ENCODE results near the gene AKT1. TPM values are rescaled to one million over a fixed set of nuclear protein-coding genes. Genes with fewer than 3 reads are reported as not detected.

The AKT1 gene
- total RNA-seq, 1 donor, result 188 TPM

DNA sequence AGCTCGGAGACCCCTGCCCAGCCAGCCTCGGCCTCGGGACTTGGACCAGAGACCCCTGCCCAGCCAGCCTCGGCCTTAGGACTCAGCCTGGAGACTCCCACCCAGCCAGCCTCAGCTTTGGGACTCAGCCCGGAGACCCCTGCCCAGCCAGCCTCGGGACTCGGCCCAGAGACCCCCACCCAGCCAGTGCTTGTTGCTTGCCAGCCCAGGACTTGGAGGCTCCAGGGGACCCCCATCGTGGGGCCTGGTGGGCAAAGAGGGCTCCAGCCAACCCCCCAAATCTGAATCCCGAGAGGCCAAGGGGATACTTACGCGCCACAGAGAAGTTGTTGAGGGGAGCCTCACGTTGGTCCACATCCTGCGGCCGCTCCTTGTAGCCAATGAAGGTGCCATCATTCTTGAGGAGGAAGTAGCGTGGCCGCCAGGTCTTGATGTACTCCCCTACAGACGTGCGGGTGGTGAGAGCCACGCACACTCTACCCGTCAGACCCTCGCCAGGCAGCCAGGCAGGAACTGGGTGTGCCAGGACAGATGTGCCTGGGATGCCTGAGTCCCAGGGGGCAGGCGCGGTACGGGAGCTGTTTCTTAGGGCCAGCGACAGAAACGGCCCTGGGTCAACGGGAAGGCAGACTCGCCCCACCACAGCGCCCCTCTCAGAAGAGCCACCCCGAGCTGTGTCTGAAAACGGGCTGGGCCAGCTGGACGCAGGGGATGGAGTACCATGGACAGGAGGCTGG, 15.6 kb downstream of the AKT1 start:
- peaks cover 23% of the 10 kb centered on the region for H3K79me2 ChIP-seq (ENCODE audit: insufficient read depth, low read length)
- no peak overlapping the region for H3K27ac ChIP-seq (ENCODE audit: low read depth, low read length)
- no peaks in the 10 kb centered on the region for H3K4me1 ChIP-seq (ENCODE audit: insufficient read depth, low read length)
- H3K4me3 ChIP-seq (ENCODE audit: insufficient read depth, low read length), result no peak overlapping the region
- peaks cover 9% of the 10 kb centered on the region for H3K36me3 ChIP-seq (ENCODE audit: insufficient read depth, low read length)
- H3K4me2 ChIP-seq (ENCODE audit: insufficient read depth, low read length), result no peak overlapping the region
- peaks cover 43% of the 10 kb centered on the region for H4K20me1 ChIP-seq (ENCODE audit: insufficient read depth, low read length)
- H3K27me3 ChIP-seq (ENCODE audit: insufficient read depth, low read length), result no peaks in the 10 kb centered on the region
- H2AFZ ChIP-seq (ENCODE audit: low read length), result no peak overlapping the region
- TF ChIP-seq, protein P1, sequence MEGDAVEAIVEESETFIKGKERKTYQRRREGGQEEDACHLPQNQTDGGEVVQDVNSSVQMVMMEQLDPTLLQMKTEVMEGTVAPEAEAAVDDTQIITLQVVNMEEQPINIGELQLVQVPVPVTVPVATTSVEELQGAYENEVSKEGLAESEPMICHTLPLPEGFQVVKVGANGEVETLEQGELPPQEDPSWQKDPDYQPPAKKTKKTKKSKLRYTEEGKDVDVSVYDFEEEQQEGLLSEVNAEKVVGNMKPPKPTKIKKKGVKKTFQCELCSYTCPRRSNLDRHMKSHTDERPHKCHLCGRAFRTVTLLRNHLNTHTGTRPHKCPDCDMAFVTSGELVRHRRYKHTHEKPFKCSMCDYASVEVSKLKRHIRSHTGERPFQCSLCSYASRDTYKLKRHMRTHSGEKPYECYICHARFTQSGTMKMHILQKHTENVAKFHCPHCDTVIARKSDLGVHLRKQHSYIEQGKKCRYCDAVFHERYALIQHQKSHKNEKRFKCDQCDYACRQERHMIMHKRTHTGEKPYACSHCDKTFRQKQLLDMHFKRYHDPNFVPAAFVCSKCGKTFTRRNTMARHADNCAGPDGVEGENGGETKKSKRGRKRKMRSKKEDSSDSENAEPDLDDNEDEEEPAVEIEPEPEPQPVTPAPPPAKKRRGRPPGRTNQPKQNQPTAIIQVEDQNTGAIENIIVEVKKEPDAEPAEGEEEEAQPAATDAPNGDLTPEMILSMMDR (IDR thresholded peaks at IDR 0.05; ENCODE audit: extremely low read depth, low read depth, low read length), result no peak
- DNase-seq (ENCODE audit: insufficient read length, low spot score, missing footprints), result peak; percentile 70
- H3K9me3 ChIP-seq (ENCODE audit: low read depth, low read length), result no peaks in the 10 kb centered on the region

DNA sequence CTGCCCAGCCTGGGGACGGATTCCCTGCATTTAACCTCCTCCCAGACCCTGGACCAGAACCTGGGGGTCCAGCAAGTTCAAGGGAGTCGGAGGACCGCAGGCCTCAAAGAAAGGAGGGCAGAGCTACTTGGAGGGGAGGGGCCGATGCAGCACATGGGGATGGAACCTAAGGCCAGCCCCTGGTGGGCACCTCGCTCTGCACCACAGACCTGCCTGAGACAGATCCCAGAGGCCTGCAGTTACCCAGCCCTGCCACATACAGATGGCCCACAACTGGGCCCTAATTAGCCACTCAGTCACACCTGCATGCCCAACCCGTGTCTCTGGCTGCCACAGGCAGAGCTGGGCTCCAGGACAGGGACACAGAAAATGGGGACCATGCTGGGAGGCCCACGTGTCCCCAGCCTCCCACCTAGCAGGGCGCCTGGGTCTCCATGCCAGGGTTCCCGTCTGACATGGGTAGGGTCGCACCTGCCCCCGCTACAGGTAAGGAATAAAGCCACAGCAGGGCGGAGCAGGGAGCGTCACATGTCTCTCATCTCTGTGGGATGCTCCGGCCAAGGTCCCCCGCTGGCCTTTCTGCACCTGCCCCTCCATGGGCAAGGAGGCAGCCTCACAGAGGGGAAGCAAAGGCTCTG, 16.7 kb downstream of the AKT1 start:
- peaks cover 43% of the 10 kb centered on the region for H4K20me1 ChIP-seq (ENCODE audit: insufficient read depth, low read length)
- peaks cover 13% of the 10 kb centered on the region for H3K79me2 ChIP-seq (ENCODE audit: insufficient read depth, low read length)
- H3K9me3 ChIP-seq (ENCODE audit: low read depth, low read length), result no peaks in the 10 kb centered on the region

DNA sequence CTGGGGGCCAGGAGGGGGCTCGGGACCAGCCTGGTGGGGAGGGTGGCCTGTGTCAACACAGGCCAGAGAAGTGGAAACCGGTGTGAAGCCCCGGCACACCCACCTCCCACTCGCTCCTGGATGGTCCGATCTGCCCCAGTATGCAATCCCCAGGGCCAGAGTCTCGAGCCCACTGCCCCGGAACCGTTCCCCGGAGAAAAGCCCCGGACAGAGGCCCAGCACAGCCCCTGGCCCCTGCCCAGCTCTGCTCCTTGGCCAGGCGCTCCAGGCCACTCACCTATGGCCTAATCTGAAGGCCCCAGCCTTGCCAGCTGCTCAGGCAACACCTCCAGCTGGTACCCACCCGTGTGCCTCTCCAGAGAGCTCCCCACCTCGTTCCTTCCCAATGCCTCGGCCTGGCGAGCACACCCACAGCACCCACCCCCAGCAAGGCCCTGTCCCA, 17.7 kb downstream of the AKT1 start:
- Histone ChIP-seq H3K4me2 (ENCODE audit: insufficient read depth, low read length) (no peak overlapping the region), H4K20me1 (ENCODE audit: insufficient read depth, low read length) (peaks cover 40% of the 10 kb centered on the region), H3K36me3 (ENCODE audit: insufficient read depth, low read length) (peaks cover 14% of the 10 kb centered on the region), H3K4me3 (ENCODE audit: insufficient read depth, low read length) (no peak overlapping the region), H3K27me3 (ENCODE audit: insufficient read depth, low read length) (no peaks in the 10 kb centered on the region), H3K9me3 (ENCODE audit: low read depth, low read length) (no peaks in the 10 kb centered on the region), H2AFZ (ENCODE audit: low read length) (no peak overlapping the region), H3K27ac (ENCODE audit: low read depth, low read length) (no peak overlapping the region), H3K4me1 (ENCODE audit: insufficient read depth, low read length) (no peaks in the 10 kb centered on the region), H3K79me2 (ENCODE audit: insufficient read depth, low read length) (peaks cover 8% of the 10 kb centered on the region)
- DNase-seq (ENCODE audit: insufficient read length, low spot score, missing footprints), result peak; percentile 60
- TF ChIP-seq, protein P1 (IDR thresholded peaks at IDR 0.05; ENCODE audit: extremely low read depth, low read depth, low read length), result no peak

More for the DNA sequence above, 16.7 kb downstream of the AKT1 start:
- Histone ChIP-seq H3K4me2 (ENCODE audit: insufficient read depth, low read length) (no peak overlapping the region), H2AFZ (ENCODE audit: low read length) (no peak overlapping the region), H3K36me3 (ENCODE audit: insufficient read depth, low read length) (peaks cover 9% of the 10 kb centered on the region), H3K27me3 (ENCODE audit: insufficient read depth, low read length) (no peaks in the 10 kb centered on the region), H3K4me1 (ENCODE audit: insufficient read depth, low read length) (no peaks in the 10 kb centered on the region), H3K27ac (ENCODE audit: low read depth, low read length) (no peak overlapping the region), H3K4me3 (ENCODE audit: insufficient read depth, low read length) (no peak overlapping the region)
- peak; percentile 67 for DNase-seq (ENCODE audit: insufficient read length, low spot score, missing footprints)
- TF ChIP-seq, protein P1 (IDR thresholded peaks at IDR 0.05; ENCODE audit: extremely low read depth, low read depth, low read length), result no peak

All from osteoblast (primary cell).